ENCODE measurements around the gene TNFRSF4.

DNA sequence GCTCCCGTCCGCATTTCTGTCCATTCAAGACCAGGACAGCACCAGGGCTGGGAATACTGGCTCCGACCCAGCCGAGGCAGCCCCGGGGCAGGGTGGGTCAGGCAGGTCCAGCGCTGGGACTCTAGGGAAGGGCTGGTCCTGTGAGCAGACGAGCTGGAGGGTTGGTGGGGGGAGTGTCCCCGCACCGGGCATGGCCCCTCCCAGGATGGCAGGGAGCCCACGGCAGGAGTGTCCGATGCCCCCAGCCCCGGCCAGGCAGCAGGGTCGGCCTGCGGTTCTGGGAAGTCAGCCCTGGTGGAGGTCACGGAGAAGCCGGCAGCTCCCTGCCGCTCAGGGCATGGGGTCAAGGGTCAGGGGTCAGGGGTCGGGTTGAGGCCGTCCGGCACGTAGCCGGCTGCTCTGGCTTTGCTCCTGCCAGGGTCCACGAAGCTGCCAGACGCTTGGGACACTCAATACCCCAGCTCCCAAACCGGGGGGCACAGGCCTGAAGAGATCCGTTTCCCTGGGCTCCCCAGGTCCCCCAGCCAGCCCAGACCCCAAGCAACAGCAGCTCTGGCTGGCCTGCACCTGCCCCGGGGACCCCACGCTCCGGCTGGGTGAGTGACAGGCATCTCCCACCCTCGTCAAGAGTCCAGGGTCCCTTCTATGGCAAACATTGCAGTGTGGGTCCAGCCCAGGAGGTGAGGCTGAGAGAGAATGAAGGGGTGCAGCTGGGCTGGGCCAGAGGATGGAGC lies 25.8 kb upstream of the TNFRSF4 start:
- TF ChIP-seq ZNF274 (IDR thresholded peaks at IDR 0.05; ENCODE audit: low read depth, low read length) (no peak), YY1 (IDR thresholded peaks at IDR 0.05; ENCODE audit: insufficient read depth, insufficient read length) (no peak), SUZ12 (IDR thresholded peaks at IDR 0.05; ENCODE audit: extremely low read depth, insufficient read depth, insufficient read length) (no peak)
